ENCODE data around the gene ATP5MC2. TPM values are rescaled to one million over a fixed set of nuclear protein-coding genes. Genes with fewer than 3 reads are reported as not detected.

ATP5MC2 gene
- total and polyA plus RNA-seq, 10 of the 15 experiments (the other 5 are each of a cell fraction or from before 2014, with no cell fraction given): 379 to 1,090 (median 525) TPM

DNA sequence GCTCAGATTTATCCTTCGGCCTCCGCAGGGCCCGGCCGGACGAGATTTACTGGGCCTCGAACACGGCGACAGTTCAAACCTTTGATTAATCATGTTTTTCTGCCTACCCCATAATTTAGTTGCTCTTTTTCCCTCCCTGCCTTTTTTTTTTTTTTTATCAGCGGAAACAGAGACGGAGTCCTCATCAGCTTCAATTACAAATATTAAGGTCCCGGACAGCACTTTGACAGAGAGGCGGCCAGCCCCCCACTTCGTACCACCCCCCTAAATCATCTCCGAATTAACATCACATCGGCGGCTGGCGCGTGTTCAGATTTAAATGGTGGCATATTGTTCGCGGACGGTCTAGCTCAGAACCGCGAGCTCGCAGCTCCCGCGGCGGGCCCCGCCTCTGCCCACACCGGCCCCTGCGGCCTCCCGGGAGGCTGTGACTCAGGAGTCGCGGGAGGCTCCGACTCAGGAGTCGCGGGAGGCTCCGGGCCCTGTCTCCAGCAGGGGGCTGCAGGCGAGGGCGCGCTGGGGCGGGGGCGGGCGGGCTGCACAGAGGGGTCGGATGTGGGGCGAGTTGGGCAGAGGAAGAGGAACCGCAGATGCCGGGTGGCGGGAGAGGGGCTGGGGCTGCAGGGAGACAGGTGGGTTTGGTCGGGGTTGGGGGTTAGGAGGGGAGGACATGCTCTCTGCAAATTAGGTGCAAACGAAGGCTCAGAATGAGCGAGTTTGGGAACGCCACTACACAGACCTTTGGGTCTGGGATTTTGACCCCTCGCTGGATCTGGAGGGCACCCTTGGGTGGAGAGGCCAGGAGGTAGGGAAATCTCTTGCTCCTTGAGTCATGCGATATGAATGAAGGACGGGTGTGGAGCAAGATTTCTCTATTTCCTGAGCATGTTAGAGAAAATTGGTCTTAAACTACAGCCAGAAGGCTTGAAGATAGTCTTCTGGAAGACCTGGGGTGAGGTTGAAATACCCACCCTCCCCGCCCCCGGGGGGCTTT is 19.6 kb upstream of the ATP5MC2 start:
- SMC1A ChIA-PET (ENCODE audit: uncharacterized antibody, unreplicated experiment): interaction anchor here (1.6 to 5.9 kb wide), 2 partner anchors 49 to 152 kb away, joined by 5 to 96 read pairs; no protein-coding TSS in a partner anchor
- H3K9ac ChIP-seq (ENCODE audit: control insufficient read depth, insufficient read depth, low read length): no peak overlapping the region

GRCh38 chr12:53694756-53695151 is 18.9 kb upstream of the ATP5MC2 start:
- Histone ChIP-seq H3K4me2 (ENCODE audit: control insufficient read depth, insufficient read depth) (no peak overlapping the region), H3K36me3 (ENCODE audit: control insufficient read depth in 2 of 2, insufficient read depth in 2 of 2, low read length in 1 of 2) (no peaks in the 10 kb centered on the region), H3K27me3 (replicated peaks in 1 of 2; ENCODE audit: control insufficient read depth in 2 of 2, insufficient read depth in 2 of 2, low read length in 1 of 2) (peaks cover 16 to 34% of the 10 kb centered on the region in 2 experiments), H3K27ac (ENCODE audit: control insufficient read depth, insufficient read depth) (no peak overlapping the region), H3K9me3 (replicated peaks; ENCODE audit: control insufficient read depth, insufficient read depth, low read length) (no peaks in the 10 kb centered on the region; the same call in 2 of the 3 replicates), H4K20me1 (ENCODE audit: control insufficient read depth, insufficient read depth) (no peaks in the 10 kb centered on the region), H3K79me2 (ENCODE audit: control insufficient read depth, insufficient read depth, low read length) (no peaks in the 10 kb centered on the region), H3K4me3 (no peak overlapping the region), H3K4me1 (ENCODE audit: control insufficient read depth, insufficient read depth, low read length) (peaks cover 5% of the 10 kb centered on the region; the same call in 1 of the 2 replicates), H3K9ac (ENCODE audit: control insufficient read depth, insufficient read depth, low read length) (no peak overlapping the region), H2AFZ (ENCODE audit: control insufficient read depth, low read depth, low read length) (no peak overlapping the region)
- ATAC-seq: no peak
- DNase-seq (ENCODE audit: low read depth, low spot score): no peak
- TF ChIP-seq NR2C2 (IDR thresholded peaks at IDR 0.05; ENCODE audit: borderline replicate concordance, control insufficient read depth, insufficient read length, low read depth) (no peak), CUX1 (IDR thresholded peaks at IDR 0.05; ENCODE audit: insufficient replicate concordance, low read depth, low read length) (no peak)
- TF ChIP-seq, protein P1, sequence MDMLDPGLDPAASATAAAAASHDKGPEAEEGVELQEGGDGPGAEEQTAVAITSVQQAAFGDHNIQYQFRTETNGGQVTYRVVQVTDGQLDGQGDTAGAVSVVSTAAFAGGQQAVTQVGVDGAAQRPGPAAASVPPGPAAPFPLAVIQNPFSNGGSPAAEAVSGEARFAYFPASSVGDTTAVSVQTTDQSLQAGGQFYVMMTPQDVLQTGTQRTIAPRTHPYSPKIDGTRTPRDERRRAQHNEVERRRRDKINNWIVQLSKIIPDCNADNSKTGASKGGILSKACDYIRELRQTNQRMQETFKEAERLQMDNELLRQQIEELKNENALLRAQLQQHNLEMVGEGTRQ (IDR thresholded peaks at IDR 0.05; ENCODE audit: borderline replicate concordance, low read depth, low read length): no peak
- intact Hi-C loops (cut with micrococcal nuclease; ENCODE audit: unreplicated experiment) (no loop called here), in situ Hi-C loops (cut with MboI) (no loop called here)
- 47% methylated on average over 13 of the region's 16 CpGs for WGBS (ENCODE audit: insufficient coverage, insufficient replicate concordance, low lambda C conversion rate, missing lambda C conversion rate)
- no peak for FAIRE-seq
- CTCF ChIA-PET: interaction anchor here (1.0 to 1.1 kb wide), 2 partner anchors 49 to 51 kb away, joined by 3 read pairs; no protein-coding TSS in a partner anchor
- SMC1A ChIA-PET (ENCODE audit: uncharacterized antibody, unreplicated experiment): interaction anchor here (1.6 kb wide), 1 partner anchor 151 kb away, joined by 5 read pairs; no protein-coding TSS in a partner anchor
- RAD21 ChIA-PET (ENCODE audit: unreplicated experiment): interaction anchor here (0.9 to 1.0 kb wide), 2 partner anchors 10 to 52 kb away, joined by 3 to 4 read pairs; no protein-coding TSS in a partner anchor
- no TSS peak for BruUV-seq (replicated peaks)
- POLR2A ChIA-PET: no interaction called here

More for the DNA sequence above, 19.6 kb upstream of the ATP5MC2 start:
- Histone ChIP-seq H3K27me3 (replicated peaks in 1 of 2; ENCODE audit: control insufficient read depth in 2 of 2, insufficient read depth in 2 of 2, low read length in 1 of 2) (peaks cover 16 to 41% of the 10 kb centered on the region in 2 experiments), H3K79me2 (ENCODE audit: control insufficient read depth, insufficient read depth, low read length) (no peaks in the 10 kb centered on the region), H3K4me3 (no peak overlapping the region), H4K20me1 (ENCODE audit: control insufficient read depth, insufficient read depth) (no peaks in the 10 kb centered on the region), H3K27ac (ENCODE audit: control insufficient read depth, insufficient read depth) (no peak overlapping the region), H2AFZ (ENCODE audit: control insufficient read depth, low read depth, low read length) (no peak overlapping the region), H3K4me2 (ENCODE audit: control insufficient read depth, insufficient read depth) (no peak overlapping the region), H3K4me1 (ENCODE audit: control insufficient read depth, insufficient read depth, low read length) (peaks cover 5% of the 10 kb centered on the region; the same call in 1 of the 2 replicates), H3K9me3 (replicated peaks; ENCODE audit: control insufficient read depth, insufficient read depth, low read length) (no peaks in the 10 kb centered on the region; the same call in 2 of the 3 replicates), H3K36me3 (ENCODE audit: control insufficient read depth in 2 of 2, insufficient read depth in 2 of 2, low read length in 1 of 2) (no peaks in the 10 kb centered on the region)
- BruUV-seq (replicated peaks): no TSS peak
- intact Hi-C loops (cut with micrococcal nuclease; ENCODE audit: unreplicated experiment) (no loop called here), in situ Hi-C loops (cut with MboI) (no loop called here)
- no peak for FAIRE-seq
- POLR2A ChIA-PET: interaction anchor here (0.6 kb wide), 1 partner anchor 12 kb away, joined by 3 read pairs; no protein-coding TSS in a partner anchor
- WGBS (ENCODE audit: insufficient coverage, insufficient replicate concordance, low lambda C conversion rate, missing lambda C conversion rate): 18% methylated on average over 37 of the region's 57 CpGs
- peak; percentile 49 for ATAC-seq
- TF ChIP-seq EGR1 (IDR thresholded peaks at IDR 0.05; ENCODE audit: borderline replicate concordance in 1 of 2, low read depth in 2 of 2, low read length in 2 of 2) (peak in 1 of 2 experiments; percentile 27; a peak in 1 of 3 replicates), EZH2 (IDR thresholded peaks at IDR 0.05; ENCODE audit: borderline replicate concordance, control insufficient read depth, low read depth, low read length) (peak; percentile 92; the same call in 1 of the 2 replicates), SUZ12 (IDR thresholded peaks at IDR 0.05; ENCODE audit: unreplicated experiment) (peak; percentile 40), SRF (IDR thresholded peaks at IDR 0.05; ENCODE audit: low read depth in 2 of 2, low read length in 2 of 2) (no peak)
- RAD21 ChIA-PET (ENCODE audit: unreplicated experiment): interaction anchor here (0.6 to 1.0 kb wide), 3 partner anchors 11 to 330 kb away, joined by 3 to 5 read pairs (median 4); no protein-coding TSS in a partner anchor
- CTCF ChIA-PET: interaction anchor here (1.1 kb wide), 1 partner anchor 62 kb away, joined by 4 read pairs; no protein-coding TSS in a partner anchor
- no peak for DNase-seq (ENCODE audit: low read depth, low spot score)
